ENCODE results near the gene RNPS1. TPM values are rescaled to one million over a fixed set of nuclear protein-coding genes. Genes with fewer than 3 reads are reported as not detected.
"Not testable (repeated sequence)": the region's sequence is repeated elsewhere in the genome, so short reads cannot be mapped to it uniquely, and the experiment has no call there.

Gene RNPS1
- total RNA-seq, 1 donor from 2014 or later = 90.2 TPM

DNA sequence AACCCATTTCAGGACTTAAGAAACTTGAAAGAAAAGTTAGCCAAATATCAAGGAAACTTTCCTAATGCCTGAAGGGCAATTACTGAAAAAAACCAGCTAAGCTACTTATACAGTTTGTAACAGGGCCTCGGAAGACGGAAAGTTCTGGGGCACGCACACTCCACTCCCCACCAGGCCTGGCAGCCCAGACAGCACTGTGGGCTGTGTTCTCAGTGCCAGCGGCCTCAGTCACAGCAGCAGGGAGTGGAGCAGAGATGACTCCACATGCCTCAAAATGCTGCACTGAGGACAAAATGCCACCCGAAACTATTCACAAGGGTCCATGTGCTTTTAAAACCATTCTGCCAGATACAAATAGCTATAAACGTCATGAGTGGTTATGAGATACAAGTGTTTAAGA lies 10.2 kb downstream of the RNPS1 start:
- DNase-seq = no peak

DNA sequence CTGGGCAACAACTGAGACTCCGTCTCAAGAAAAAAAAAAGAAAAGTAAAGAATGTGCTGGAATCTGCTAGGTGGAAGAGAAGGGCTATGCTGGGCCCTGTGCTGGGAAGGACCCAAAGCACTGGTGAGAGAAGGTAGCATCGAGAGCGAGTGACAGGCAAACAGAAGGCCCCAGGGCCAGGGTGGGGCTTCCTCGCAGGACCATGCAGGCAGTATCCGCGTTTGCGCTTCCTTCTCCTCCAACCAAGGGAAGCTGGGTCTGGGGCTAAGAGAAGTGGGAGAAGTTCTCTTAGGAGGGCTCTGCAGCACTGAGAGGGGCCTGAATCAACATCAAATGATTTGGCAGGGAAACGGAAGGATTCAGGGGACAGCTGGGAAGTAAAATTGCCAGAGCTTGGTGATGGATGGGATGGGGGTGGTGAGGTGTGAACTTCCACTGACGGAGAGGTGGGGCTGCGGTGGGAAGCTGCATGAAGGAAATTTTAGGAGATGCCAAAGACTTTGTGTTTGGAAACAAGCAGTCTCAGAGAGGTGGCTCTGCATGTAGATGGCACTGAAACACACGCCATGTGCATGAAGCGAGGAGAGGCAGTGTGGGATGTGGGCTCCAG lies 11.3 kb downstream of the RNPS1 start:
- no peak for DNase-seq

DNA sequence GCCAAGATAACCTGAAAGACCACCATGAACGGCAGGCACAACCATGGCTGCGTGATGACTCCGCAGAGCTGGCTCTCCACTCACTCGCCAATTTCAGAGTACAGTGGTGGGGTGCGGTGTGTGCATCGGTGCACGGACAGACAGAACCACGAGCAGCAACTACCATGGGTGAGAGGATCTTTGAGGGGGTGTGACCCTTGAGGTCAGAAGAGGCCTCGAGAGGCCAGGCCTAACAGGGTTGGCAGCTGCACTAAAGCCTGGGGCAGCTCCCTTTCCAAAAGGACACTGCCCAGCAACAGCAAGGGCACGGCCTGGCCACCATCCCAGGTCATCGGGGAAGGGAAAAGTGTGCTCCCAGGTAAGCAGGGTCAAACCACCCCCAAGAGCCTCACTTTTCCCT lies 14.6 kb downstream of the RNPS1 start:
- DNase-seq = no peak

DNA sequence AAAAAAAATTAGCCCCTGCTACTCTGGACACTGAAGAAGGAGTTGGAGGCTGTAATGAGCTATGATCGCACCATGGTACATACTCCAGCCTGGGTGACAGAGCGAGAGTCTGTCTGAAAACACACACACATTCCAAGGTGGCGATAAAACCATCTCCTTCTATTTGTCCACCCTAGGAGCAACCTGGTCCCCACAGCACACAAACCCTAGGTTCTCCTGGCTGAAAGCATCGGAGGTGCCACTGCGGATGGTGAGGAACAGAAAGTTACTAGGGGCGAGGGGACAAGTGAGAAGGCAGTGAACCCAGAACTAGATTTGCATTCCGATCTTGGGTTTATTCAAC lies 15.1 kb downstream of the RNPS1 start:
- no peak for DNase-seq

DNA sequence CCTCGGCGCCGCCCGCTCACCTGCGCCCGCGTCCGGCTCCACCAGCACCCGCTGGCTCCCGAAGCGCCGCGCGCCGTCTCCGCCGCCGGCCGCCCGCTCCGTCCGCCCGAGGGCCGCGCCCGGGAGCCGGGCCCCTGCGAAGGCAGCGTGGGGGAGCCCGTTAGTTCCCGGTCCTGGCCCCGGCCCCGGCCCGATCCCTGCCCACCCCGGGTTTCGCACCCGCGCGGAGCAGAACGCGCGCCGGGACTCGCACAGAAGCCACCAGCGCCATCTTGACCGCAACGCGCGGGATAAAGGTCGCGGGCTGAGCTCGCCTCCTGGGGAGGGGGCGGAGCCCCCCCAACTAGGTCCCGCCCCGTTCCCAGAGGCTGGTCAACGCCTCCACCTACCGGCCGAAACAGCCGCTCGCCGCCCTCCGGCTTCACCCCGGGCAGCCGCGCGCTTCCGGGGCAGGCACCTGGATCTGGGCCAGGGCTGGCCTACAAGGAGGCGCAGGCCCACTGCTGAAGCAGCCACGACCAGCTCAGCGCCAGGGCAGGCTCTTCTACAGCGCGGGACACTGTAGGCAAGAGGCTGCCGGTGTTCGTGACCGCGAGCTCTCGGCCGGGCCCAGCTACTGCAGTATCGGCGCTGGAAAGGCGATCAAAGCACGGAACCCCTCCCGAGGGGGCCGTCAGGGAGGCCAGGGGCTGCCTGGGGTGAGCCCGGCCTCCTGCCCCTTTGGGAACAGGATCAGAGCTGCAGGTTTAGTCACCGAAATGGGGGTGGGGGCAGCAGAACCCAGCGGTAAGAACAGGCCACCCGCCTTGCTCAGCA lies 16.4 kb downstream of the RNPS1 start, which contains the start of gene ECI1:
Gene ECI1 (minus strand): TSS at position 292 of the 816 bp plus-strand sequence. CDS start 21 bp downstream, at position 271.
- peak; percentile 97 for DNase-seq

DNA sequence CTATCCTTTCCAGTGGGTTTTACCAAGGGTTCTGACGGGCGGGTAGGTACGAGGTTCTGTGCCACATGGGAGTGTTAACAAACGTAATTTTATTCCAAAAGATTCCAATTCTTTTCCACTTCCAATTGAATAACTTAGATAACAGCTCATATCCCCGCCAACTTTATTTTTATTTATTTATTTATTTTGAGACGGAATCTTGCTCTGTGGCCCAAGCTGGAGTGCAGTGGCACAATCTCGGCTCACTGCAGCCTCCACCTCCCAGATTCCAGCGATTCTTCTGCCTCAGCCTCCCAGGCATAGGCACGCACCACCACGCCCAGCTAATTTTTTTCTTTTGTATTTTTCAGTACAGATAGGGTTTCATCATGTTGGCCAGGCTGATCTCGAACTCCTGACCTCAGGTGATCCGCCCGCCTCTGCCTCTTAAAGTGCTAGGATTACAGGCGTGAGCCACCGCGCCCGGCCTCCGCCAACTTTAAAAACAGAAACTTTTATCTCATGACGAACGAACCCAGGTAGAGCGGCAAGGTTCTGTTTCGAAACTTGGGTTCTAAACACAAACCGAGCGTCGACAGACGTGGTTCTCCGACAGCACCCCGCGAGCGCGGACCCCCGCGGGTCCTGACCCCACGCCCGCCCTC lies 17.2 kb downstream of the RNPS1 start:
- DNase-seq = peak; percentile 39

DNA sequence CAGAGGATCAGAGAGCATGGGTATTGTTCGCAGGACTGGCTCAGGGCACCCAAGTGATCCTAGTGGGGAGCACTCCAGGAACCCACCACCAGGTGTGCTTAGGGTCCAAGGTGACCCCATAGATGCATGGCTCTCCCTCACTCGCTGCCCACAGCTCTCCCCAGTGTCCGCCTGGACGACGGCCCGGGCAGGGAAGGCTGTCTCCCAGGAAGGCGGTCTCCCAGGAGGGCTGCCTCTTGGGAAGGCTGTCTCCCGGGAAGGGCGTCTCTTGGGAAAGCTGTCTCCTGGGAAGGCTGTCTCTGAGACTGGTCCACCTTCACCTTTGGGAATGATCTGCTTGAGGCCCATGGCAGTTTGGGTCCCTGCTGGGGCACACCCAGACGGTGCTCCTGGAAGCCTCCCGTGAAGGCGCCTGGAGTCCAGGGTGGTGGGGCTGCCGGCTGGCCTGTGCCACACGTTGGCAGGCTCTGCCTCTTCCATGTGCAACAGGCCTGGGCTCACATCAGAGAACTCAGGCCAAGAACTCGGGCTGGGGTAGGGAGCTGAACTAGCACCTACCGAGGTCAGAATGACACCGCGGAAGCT lies 21.5 kb downstream of the RNPS1 start:
- no peak for DNase-seq

DNA sequence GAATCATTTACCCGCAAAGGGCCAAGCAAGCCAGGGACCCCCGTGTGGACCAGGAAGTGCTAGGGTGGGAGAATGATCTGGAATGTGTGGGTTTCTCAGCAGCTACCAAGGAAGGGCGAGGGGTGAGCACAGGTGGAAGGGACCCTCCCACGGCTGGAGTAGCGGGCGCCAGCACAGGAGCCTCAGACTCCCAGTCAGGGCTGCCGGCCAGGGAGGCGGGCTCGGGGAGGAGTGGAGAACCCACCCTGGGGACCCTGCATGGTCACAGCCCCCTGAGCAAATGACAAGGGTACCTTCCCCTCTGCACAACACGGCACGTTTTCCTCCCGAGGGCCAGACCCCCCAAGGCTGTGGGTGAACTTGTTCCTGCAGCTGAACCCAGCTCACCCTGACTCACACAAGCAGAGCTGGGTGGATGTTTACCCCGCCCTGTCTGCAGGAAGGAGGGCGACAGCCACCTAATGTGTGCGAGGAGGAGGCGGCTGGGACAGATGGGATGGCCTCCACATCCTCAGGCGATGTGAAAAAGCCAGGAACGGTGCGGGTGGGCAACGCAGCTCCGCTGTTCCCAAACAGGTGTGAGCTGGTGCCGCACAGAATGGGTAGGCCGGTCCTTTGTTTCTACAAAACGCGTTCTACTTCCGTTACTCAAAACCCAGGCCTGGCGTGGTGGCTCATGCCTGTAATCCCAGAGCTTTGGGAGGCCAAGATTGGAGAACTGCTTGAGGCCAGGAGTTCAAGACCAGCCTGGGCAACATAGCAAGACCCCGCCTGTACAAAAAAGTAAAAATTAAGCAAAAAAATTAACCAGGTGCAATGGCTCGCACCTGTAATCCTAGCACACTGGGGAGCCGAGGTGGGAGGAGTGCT lies 22.8 kb downstream of the RNPS1 start:
- DNase-seq = no peak

DNA sequence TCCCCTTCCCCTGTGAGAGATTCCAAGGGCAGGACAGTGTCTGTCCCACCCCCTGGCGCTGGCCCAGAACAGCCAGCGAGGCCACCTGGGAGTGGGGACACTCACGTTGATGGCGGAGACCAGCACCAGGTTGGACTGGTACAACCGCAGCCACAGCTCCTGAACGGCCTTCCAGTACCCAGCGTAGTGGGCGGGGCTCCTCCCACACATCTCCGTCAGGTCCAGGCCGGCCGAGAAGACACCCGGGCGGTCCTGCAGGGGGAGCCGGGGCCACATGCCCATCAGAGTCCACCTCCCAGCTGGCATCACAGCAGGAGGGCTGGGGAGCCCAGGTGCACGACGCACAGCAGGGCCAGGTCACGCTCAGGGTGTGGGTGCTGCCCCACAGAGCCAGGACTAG lies 23.6 kb downstream of the RNPS1 start:
- DNase-seq = no peak

DNA sequence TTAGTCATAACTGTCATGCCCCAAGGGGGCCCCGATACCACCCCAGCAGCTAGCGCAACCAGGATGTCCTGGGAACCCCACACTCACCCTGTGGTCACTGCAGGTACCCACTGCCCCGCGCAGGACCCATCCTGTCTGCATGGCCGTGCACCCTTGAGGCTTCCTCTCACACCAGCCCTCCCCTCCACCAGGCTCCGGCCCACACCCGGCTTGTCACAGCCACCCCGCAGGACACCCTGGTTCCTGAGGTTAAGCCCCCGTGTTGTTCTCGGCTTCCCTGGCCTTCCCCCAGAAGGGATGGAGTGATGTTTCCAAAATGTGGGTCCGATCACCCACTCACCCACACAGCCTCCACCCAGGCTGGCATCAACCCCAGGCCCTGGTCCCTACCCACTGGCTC lies 24.1 kb downstream of the RNPS1 start:
- no peak for DNase-seq

DNA sequence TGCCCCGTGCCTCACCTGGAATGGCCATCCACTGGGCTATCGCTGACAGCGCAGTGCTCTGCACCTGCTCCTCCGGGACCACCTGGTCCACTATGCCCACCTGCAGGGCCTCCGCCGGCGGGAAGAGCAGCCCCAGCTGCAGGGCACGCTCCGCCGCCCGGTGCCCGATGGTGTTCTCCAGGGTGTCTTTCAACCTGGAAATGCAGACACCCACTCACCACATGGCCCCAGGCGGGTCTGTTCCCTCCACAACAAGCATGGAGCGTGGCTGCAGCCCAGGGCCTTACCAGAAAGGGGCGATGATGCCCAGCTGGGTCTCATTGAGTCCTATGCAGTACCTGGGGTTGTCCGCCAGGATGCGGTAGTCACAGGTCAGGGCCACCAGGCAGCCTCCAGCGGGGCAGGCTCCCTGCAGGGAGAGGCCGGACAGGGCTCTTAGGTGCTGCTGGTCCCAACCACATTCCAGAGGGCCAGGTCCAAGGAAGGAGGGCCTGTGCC lies 24.8 kb downstream of the RNPS1 start:
- no peak for DNase-seq

DNA sequence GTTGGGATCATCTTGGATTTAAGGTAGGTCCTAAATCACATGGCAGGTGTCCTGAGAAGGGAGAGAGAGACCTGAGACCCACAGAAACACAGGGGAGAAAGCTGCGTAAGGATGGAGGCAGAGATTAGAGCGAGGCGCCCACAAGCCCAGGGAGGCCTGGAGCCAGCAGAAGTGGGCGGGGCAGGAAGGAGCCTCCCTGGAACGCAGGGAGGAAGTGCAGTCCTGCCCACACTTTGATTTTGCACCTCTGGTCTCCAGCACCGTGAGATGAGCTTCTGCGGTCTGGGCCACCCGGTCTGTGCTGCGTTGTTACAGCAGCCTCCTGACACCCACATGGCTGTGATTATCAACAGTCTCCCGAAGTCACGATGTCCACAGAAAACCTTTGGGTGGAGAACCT lies 25.3 kb downstream of the RNPS1 start:
- no peak for DNase-seq

DNA sequence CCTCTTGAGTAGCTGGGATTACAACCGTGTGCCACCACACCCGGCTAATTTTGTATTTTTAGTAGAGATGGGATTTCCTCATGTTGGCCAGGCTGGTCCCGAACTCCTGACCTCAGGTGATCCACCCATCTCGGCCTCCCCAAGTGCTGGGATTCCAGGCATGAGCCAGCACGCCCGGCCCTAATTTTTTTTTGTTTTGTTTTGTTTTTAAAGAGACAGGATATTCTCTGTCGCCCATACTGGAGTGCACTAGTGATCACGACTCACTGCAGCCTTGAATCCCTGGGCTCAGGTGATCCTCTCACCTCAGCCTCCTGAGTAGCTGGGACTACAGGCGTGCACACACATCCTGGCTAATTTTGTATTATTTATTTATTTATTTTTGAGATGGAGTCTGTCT lies 27.6 kb downstream of the RNPS1 start:
- not testable (repeated sequence) for DNase-seq

DNA sequence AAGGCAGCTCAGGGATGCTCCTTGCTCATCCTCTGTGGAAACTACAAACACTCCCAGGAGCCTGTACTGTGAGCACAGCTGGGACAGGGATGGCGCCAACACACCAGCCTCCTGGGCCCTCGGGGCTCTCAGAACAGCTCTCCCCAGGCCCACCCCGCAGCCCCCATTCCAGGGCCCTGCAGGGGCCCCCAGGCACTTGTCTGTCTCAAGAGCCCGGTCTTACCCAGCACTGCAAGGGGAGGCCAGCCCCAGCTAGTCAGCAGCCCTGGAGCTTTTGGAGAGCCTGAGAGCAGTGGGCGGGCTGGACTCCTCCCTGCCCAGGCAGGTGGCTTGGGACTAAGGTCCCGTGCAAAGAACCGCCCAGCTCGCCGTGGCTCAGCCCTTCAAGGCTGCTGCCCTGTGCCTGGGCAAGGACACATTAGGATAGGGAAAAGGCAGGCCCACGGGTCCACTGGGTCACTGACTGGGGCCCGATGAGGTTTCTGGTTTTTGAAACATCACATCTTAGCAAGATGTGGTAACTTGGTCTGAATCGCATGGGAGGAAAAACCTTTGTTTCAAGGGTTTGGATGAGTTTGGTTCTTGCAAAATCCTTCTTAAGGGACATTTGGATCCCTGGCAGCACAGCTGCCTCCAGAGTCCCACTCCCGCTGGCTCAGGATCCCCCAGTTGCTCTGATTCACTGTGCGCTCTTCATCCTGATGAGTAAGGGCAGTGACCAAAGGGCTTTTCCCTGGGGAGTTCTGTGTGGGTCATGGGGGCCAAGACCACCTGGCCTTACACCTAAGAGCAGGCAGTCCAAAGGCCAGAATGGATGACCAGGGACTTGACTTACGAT lies 28.9 kb downstream of the RNPS1 start:
- DNase-seq = no peak

DNA sequence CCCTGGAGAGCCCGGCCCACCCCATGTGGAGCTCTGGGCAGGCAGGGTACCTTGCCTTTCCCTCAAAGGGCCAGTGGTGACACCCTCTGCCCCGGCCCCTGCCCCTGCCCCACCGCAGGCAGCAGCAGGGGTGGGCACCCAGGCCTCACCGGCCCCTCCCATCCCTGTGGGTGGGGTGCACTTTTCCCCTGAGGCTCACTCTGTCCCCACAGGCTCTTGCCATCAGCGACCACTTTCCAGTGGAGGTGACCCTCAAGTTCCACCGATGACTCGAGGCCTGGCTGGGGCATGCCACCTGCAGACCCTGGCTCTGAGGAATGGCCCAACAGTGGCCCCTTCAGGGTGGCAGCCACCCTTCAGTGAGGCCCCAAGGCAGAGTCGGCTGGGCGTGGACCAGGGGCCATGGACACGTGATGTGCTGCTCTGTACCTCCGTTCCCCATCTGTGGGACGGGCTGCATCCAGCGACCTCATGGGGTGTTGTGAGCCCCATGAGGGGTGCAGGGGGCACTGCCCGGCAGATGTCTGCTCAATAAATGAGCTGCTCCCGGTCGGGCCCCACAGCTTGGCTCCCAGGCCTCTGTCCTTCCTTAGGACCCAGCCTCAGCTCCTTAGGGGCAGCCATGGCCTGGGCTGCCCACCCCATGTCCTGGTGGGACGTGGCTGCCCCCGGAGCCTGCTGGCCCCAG lies 29.6 kb downstream of the RNPS1 start:
- no peak for DNase-seq

DNA sequence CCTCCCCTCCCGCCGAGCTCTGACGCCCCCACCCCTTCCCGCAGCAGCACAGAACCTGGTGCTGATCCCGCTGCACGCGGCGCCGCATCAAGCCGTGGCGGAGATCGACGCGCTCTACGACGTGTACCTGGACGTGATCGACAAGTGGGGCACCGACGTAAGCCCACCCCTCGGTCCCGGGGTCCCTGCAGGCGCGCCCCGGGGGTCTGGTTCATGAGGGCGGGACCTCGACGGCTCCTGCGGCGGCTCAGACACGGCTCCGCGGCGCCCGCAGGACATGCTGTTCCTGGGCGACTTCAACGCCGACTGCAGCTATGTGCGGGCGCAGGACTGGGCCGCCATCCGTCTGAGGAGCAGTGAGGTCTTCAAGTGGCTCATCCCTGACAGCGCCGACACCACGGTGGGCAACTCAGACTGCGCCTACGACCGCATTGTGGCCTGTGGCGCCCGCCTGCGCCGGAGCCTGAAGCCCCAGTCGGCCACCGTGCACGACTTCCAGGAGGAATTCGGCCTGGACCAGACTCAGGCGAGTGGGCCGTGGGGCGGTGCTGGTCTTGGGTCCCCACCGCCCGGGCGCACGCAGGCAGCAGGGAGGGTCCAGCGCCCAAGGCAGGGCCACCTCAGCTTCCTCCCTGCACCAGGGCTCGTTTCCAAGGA lies 30.3 kb downstream of the RNPS1 start:
- peak; percentile 17 for DNase-seq

DNA sequence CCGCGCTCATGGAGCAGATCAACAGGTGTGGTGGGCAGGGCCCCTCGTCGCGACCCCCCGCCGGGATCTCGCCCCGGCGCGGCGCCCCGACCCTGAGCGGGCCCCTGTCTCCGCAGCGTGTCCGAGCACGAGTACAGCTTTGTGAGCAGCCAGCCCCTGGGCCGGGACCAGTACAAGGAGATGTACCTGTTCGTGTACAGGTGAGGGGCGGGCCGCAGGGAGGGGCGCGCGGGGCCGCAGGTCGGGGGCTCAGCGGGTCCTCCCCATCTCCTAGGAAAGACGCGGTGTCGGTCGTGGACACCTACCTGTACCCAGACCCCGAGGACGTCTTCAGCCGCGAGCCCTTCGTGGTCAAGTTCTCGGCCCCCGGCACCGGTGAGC lies 30.8 kb downstream of the RNPS1 start:
- DNase-seq = no peak

DNA sequence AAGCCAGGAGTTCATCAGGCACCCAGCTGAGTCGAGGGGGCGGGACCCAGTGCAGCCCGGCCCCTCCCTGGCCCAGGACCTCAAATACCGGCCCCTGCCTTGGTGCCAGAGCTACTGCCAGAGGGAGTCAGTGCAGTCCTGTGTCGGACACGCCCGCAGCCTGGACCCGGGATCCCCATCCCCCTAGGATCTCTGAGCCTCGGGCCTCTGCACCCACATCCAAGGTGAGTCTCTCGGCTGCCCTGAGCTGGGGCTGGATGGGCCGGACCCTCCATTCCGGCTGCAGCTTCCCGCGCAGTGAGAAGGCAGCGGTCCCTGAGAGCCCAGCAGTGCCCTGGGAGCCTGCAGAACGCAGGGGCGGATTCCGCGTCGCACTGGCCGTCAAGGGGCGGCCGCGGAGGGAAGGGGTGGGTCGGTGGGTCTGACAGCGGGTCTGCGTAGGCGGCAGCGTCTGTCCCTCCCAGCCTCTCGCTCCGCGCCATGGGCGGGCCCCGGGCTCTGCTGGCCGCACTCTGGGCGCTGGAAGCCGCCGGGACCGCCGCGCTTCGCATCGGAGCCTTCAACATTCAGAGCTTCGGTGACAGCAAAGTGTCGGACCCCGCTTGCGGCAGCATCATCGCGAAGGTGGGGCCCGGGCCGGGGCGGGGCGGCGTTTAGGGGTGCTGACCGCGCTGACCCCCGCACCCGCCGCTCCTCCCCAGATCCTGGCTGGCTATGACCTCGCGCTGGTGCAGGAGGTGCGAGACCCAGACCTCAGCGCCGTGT lies 31.4 kb downstream of the RNPS1 start, which contains the start of gene DNASE1L2:
Gene DNASE1L2 (plus strand): TSS at position 108 of the 765 bp plus-strand sequence. CDS start 373 bp downstream, at position 481.
- peak; percentile 35 for DNase-seq

Data from tongue (tissue), 2 donors.